ENCODE data around the gene MRAP2.
"Not testable (repeated sequence)": the region's sequence is repeated elsewhere in the genome, so short reads cannot be mapped to it uniquely, and the experiment has no call there.

Gene MRAP2

DNA sequence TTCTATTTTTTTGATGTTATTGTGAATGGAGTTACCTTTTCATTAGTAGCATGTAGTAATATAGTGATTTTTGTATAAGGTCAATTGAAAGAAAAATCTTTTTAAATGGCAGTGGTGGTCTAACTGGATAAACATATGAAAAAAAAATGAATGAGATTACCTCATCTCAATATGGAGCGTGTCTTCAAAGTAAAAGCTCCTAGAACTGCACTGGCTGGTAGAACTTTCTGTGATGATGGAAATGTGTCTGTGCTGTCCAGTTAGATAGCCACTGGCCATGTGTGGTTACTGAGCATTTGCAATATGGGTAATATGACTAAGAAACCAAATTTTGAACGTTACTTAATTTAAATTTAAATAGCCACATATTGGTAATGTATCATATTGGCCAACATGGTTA is 44.1 kb downstream of the MRAP2 start:
- no peak for DNase-seq (ENCODE audit: low spot score)

GRCh38 chr6:84078335-84078734 is 44.8 kb downstream of the MRAP2 start:
- no peak for DNase-seq (ENCODE audit: low spot score)

- DNase-seq (ENCODE audit: low spot score), result no peak
Observed at GRCh38 chr6:84081222-84081621, 47.6 kb downstream of the MRAP2 start.

GRCh38 chr6:84082689-84083265 is 49.2 kb downstream of the MRAP2 start:
- no peak for DNase-seq (ENCODE audit: low spot score)

- DNase-seq (ENCODE audit: low spot score), result not testable (repeated sequence)
Observed at GRCh38 chr6:84084705-84085104, 51.1 kb downstream of the MRAP2 start.

- DNase-seq (ENCODE audit: low spot score), result no peak
Observed at GRCh38 chr6:84086056-84086455, 52.5 kb downstream of the MRAP2 start.

DNA sequence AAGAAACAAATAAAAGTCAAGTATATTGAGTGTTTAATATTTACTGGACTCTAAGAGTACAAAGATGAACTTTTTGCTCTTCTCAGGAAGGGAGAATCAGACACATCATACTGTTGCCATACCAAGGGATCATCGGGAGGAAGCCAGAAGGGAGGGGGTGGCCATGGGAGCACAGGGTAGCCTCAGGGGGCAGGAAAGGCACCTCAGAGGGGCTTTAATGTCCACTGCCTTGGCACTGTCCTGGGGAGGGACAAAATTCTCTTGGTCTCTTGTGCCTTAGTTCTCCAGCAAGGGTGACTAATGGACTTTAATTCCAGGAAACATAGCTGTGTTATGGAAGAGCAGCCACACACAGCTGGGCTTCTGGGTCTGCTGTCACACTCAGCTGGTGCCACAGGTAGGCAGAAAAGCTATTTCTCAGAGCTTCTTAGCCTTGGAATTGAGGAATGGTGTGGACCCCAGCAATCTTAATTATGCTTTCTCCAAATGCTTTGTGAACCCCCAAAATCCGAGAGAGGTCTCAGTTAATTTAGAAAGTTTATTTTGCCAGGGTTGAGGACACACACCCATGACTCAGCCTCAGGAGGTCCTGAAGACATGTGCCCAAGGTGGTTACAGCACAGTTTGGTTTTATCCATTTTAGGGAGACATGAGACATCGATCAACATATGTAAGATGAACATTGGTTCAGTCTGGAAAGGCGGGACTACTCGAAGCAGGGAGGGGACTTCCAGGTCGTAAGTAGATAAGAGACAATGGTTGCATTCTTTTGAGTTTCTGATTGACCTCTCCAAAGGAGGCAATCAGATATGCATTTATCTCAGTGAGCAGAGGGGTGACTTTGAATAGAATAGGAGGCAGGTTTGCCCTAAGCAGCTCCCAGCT is 53.2 kb downstream of the MRAP2 start:
- no peak for DNase-seq (ENCODE audit: low spot score)

- no peak for DNase-seq (ENCODE audit: low spot score)
Observed at GRCh38 chr6:84089081-84089480, 55.5 kb downstream of the MRAP2 start.

DNA sequence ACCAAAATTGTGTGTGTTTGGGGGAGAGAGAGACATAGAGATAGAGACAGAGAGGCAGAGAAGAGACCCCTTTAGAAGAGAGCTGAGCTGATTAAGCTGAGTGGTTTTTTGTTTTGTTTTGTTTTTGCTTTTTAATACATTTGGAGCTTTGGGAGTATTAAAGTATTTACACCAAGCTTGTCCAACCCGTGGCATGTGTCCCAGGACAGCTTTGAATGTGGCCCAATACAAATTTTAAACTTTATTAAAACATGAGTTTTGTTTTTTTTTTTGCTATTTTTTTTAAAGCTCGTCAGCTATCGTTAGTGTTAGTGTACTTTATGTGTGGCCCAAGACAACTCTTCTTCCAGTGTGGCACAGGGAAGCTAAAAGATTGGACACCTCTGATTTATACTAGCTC is 56.0 kb downstream of the MRAP2 start:
- no peak for DNase-seq (ENCODE audit: low spot score)

DNA sequence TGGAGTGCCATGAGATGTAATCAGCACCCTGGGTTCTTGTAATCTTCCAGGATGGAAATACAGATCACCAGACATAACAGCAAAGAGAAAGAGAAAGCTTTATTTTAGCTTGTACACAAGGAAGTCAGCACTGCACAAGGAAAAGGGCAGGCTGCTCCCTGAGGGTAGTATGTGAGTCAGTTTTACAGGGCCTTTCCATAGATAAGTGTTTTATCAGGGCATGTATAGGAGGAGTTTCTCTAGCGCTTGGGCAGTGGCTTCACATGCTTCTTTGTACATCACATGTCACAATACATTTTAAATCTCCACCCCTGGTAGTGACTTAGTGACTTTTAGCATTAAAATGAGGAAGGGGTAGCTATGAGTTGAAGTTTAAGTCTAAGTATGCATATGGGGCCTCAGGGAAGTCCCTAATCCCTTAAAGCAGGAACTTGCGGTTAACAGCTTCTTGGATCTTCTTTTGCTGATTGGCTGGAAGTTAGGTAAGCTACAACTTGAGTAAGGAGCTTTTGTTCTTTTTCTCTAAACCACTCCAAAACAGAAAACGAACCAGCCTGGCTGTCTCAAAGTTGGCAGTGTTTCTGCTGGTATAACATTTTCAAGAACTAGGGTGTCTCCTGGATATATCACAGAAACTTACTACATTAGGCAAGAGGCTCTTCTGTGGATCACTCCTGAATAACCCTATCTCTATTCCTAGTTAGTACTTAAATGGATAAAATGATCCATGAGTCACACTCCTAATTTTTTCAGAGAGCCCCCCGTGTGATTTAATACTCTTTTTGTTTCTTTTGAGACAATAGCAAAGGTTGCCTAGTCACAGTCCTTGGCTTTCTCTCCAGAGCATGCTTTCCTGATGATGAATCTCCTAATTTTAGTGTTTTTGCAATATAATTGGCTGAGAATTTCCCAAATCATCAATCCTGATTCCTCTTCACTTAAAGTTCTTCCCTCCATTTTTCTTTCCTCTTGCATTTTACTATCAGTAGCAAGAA is 60.2 kb downstream of the MRAP2 start:
- DNase-seq (ENCODE audit: low spot score), result no peak

GRCh38 chr6:84095156-84095555 is 61.6 kb downstream of the MRAP2 start:
- DNase-seq (ENCODE audit: low spot score), result no peak

GRCh38 chr6:84103029-84103428 is 69.5 kb downstream of the MRAP2 start:
- DNase-seq (ENCODE audit: low spot score), result no peak

- DNase-seq (ENCODE audit: low spot score), result not testable (repeated sequence)
Observed at GRCh38 chr6:84105215-84105924, 71.8 kb downstream of the MRAP2 start.

DNA sequence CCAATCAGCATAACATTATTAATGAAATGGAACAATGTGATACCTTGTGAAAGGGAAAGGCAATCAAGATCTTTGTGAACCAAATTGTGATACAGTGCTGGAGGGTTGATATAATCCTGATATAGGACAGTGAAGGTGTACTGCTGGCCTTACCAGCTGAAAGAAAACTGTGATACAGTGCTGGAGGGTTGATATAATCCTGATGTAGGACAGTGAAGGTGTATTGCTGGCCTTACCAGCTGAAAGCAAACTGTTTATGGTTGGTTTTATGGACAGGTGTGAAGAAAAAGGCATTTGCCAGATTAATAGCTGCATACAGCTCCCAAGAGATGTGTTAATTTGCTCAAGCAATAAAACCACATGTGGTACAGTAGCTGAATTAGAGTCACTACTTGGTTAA is 73.9 kb downstream of the MRAP2 start:
- DNase-seq (ENCODE audit: low spot score), result no peak

DNA sequence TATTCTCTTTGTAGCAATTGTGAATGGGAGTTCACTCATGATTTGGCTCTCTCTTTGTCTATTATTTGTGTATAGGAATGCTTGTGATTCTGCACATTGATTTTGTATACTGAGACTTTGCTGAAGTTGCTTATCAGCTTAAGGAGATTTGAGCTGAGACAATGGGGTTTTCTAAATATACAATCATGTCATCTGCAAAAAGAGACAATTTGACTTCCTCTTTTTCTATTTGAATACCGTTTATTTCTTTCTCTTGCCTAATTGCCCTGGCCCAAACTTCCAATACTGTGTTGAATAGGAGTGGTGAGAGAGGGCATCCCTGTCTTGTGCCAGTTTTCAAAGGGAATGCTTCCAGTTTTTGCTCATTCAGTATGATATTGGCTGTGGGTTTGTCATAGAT is 77.8 kb downstream of the MRAP2 start:
- not testable (repeated sequence) for DNase-seq (ENCODE audit: low spot score)

DNA sequence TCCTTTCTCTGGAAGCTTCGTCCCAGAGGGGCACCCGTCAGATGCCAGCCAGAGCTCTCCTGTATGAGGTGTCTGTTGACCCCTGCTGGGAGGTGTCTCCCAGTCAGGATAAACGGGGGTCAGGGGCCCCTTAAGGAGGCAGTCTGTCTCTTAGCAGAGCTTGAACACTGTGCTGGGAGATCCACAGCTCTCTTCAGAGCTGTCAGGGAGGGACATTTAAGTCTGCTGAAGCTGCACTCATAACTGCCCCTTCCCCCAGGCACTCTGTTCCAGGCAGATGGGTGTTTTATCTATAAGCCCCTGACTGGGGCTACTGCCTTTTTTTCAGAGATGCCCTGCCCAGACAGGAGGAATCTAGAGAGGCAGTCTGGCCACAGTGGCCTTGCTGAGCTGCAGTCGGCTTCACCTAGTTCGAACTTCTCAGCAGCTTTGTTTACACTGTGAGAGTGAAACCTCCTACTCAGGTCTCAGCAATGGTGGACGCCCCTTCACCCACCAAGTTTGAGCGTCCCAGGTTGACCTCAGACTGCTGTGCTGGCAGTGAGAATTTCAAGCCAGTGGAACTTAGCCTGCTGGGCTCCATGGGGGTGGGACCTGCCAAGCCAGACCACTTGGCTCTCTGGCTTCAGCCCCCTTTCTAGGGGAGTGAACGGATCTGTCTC is 81.5 kb downstream of the MRAP2 start:
- not testable (repeated sequence) for DNase-seq (ENCODE audit: low spot score)

DNA sequence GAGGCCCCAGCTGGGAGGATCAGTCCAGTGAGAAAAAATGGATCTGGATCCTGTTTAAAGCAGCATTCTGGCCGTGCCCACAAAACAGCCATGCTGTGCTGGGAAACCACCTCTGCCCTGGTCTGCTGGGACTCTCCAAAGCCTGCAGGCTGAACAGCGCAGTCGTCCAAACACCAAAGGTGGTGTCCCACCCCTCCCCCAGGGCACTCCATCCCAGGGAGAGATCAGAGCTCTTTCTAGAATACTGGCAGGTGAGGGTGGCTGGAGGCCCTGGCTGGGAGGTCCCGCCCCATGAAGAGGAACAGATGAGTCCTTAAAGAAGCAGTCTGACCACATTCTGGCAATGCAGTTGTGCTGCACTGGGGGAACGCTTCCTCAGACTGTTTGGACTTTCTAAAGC is 84.6 kb downstream of the MRAP2 start:
- no peak for DNase-seq (ENCODE audit: low spot score)

GRCh38 chr6:84119277-84119676 is 85.7 kb downstream of the MRAP2 start:
- DNase-seq (ENCODE audit: low spot score), result no peak

DNA sequence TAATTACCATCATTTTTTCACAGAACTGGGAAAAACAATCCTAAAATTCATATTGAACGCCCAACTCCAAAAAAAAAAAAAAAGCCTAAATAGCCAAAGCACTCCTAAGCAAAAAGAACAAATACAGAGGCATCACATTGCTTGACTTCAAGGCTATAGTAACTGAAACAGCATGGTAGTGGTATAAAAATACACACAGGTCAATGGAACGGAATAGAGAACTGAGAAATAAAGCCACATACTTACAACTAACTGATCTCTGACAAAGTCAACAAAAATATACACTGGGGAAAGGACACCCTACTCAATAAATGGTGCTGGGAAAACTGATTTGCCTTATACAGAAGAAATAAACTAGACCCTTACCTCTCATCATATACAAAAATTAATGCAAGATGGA is 89.6 kb downstream of the MRAP2 start:
- DNase-seq (ENCODE audit: low spot score), result no peak

DNA sequence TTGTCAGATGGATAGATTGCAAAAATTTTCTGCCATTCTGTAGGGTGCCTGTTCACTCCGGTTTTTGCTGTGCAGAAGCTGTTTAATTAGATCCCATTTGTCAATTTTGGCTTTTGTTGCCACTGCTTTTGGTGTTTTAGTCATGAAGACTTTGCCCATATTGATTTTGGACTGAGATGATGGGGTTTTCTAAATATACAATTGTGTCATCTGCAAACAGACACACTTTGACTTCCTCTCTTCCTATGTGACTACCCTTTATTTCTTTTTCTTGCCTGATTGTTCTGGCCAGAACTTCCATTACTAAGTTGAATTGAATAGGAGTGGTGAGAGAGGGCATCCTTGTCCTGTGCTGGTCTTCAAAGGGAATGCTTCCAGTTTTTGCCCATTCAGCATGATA is 96.0 kb downstream of the MRAP2 start:
- DNase-seq (ENCODE audit: low spot score), result not testable (repeated sequence)

- DNase-seq (ENCODE audit: low spot score), result not testable (repeated sequence)
Observed at GRCh38 chr6:84133385-84133784, 99.8 kb downstream of the MRAP2 start.
